SK-N-SH treated with all-trans-retinoic acid at 6 μM for 48 hours (cell line): ENCODE results near the gene CYP39A1.

Experiments
- BACH2 ChIP-seq: fragments of 250-450 bp; sonication (Bioruptor Pico); IDR thresholded peaks from 2 replicates; pipeline ENCODE4 v1.9.0; 2021; ENCODE audit warnings: mild to moderate bottlenecking, borderline replicate concordance
- CREB5 ChIP-seq: fragments of 250-450 bp; sonication (Bioruptor Pico); IDR thresholded peaks from 2 replicates; pipeline ENCODE4 v1.5.1; 2020; ENCODE audit warnings: low read depth, mild to moderate bottlenecking, moderate library complexity
- ISL1 ChIP-seq: fragments of 250-450 bp; sonication (Bioruptor Pico); IDR thresholded peaks from 2 replicates; pipeline ENCODE4 v2.1.2; 2022; ENCODE audit warnings: mild to moderate bottlenecking, moderate library complexity
- ZC3H10 ChIP-seq: fragments of 250-450 bp; sonication (Bioruptor Pico); IDR thresholded peaks from 2 replicates; pipeline ENCODE4 v1.5.1; 2021; ENCODE audit warnings: mild to moderate bottlenecking, moderate library complexity
- ZNF565 ChIP-seq: fragments of 450-650 bp; formaldehyde crosslinking; conservative IDR thresholded peaks from 2 replicates; pipeline ENCODE4 v1.5.0; 2020; ENCODE audit warnings: low read depth, mild to moderate bottlenecking, moderate library complexity

DNA sequence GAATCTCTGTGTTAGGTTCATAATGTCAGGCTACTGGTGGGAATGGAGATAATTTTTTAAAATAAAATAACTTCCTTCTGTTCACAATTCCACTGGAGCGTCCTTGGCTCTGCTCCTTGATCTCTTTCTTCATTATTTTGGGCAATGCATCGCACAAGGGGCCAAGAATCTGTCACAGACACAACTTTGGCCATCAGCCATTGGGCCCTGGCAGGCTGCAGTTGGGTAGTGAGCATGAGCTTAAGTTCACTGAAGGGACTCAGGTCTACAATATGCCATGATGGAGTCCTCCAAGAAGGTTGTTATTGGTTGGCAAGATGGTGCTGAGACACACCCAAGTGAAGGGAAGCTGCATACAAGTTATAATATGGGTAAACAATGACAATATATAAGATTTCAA lies 40.0 kb downstream of the CYP39A1 start:
- no peak for TF ChIP-seq BACH2 (CRISPR knock-in tag)
- TF ChIP-seq ISL1 (CRISPR knock-in tag): no peak
- TF ChIP-seq CREB5 (CRISPR knock-in tag): no peak
- no peak for TF ChIP-seq ZNF565 (CRISPR knock-in tag)
- no peak for TF ChIP-seq ZC3H10 (CRISPR knock-in tag)
